ENCODE results near the gene ARID3B.

The ARID3B gene

DNA sequence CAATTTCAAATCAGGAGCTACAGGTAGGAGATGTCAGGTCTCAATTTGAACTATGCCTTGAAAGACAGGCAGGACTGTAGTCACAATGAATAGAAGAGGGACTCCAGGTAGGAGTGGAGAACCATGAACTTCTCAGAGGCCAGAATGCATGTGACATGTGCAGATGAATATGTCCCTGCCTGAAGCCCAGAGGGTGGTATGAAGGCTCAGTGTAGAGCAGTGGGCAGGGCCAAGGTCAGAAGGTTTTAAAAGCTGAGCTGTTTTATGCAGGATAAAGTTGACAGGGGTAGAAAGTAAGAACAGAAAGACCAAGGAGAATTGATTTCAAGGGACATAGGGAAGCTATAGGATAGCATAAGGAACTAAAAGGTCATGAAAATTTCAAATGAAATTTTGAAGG, 105.5 kb downstream of the ARID3B start:
- DNase-seq = no peak
